Activated T-helper 17 cell treated with anti-CD3 and anti-CD28 coated beads, Interleukin-2, amount 50 U/mL, for 72 hours (primary cell): Measurements from ENCODE around the gene ARSB. TPM values are rescaled to one million over a fixed set of nuclear protein-coding genes. Genes with fewer than 3 reads are reported as not detected.

Experiments used
- ATAC-seq: fragments of 150-1000 bp; cut with Tn5 transposase; replicated peaks from 2 replicates; pipeline ENCODE4 v1.10.0; 2021; ENCODE audit warnings: mild to moderate bottlenecking, moderate library complexity
- H3K27ac Mint-ChIP-seq: one replicate; pipeline ENCODE4 v1.8.0; 2022; ENCODE audit warnings: mixed read lengths
- H3K27me3 Mint-ChIP-seq: one replicate; pipeline ENCODE4 v1.8.0; 2022; ENCODE audit warnings: mixed read lengths
- H3K36me3 Mint-ChIP-seq: one replicate; pipeline ENCODE4 v1.8.0; 2022; ENCODE audit warnings: low read depth, mild to moderate bottlenecking, mixed read lengths
- H3K4me1 Mint-ChIP-seq: one replicate; pipeline ENCODE4 v1.8.0; 2022; ENCODE audit warnings: mixed read lengths
- H3K4me3 Mint-ChIP-seq: one replicate; pipeline ENCODE4 v1.8.0; 2022; ENCODE audit warnings: mild to moderate bottlenecking, mixed read lengths
- H3K9me3 Mint-ChIP-seq: one replicate; pipeline ENCODE4 v1.8.0; 2022; ENCODE audit warnings: mixed read lengths
- total RNA-seq, 2 donors: library from RNA; stranded (reverse); gene quantifications; one replicate each; pipeline ENCODE4 v1.2.3, GENCODE V29; 2022

ARSB gene
- total RNA-seq, 2 donors from 2014 or later: 6.2 to 21.9 TPM

DNA sequence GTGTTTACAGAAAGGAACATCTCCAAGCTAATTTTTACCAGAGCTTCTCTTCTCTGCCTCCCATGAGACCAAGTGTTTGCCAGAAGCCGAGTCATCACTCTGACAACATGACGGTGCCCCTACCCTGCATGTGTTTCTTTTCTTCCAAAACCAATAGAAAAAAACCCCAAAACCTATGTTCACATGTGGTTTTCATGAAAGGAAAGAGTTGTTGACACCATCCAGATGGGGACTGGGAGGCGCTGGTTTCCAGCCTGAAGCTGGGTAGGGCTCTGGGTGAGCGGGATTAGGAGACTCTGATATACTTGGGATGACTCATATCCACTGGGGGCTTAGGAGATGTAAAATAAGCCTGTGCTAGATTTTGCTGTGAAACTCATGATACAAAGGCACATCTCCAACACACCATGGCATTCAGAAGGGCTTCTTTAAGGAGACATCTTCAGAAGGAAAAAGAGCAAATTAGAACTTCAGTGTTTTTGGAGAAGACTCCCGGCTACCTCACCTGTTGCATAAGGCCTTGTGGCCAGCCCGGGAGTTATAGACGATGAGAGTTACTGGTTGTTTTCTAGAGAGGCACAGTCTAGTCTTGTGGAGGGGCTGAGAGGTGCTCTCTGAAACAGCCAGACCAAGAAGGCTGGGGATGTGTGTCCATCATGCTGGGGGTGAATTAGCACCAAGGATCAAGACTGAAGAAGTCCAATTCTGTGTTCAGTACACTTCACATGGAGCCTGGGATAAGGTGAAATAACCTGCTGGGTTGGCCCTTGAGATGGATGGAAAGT, 227.6 kb downstream of the ARSB start:
- H3K4me3 Mint-ChIP-seq: no peak overlapping the region
- peaks cover 5% of the 10 kb centered on the region for H3K9me3 Mint-ChIP-seq
- peak overlapping the region; percentile 8 for H3K27ac Mint-ChIP-seq
- H3K27me3 Mint-ChIP-seq: no peaks in the 10 kb centered on the region
- ATAC-seq: peak; percentile 75
- no peaks in the 10 kb centered on the region for H3K36me3 Mint-ChIP-seq
- no peaks in the 10 kb centered on the region for H3K4me1 Mint-ChIP-seq

DNA sequence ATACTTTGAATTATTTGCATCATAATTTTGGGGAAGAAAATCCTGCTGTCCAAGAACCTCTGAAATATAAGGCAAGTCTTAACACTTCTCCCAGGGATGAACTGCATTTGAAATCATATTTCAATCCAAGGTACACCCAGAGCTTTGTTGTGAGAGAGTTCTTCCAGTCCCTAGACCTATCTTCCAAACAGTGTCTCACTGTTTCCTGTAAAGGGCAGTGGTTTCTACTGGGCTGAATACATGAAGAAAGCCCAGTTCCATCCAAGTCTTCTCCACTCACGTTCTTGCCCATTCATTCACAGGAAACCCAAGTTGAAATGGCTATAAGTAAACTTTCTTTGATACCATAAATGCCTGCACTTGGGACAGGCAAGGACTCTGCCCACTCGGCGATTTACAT, 228.3 kb downstream of the ARSB start:
- Mint-ChIP-seq H3K27me3 (no peaks in the 10 kb centered on the region), H3K36me3 (no peaks in the 10 kb centered on the region), H3K27ac (peak overlapping the region; percentile 8), H3K9me3 (peaks cover under 1% of the 10 kb centered on the region), H3K4me3 (no peak overlapping the region), H3K4me1 (no peaks in the 10 kb centered on the region)
- no peak for ATAC-seq

DNA sequence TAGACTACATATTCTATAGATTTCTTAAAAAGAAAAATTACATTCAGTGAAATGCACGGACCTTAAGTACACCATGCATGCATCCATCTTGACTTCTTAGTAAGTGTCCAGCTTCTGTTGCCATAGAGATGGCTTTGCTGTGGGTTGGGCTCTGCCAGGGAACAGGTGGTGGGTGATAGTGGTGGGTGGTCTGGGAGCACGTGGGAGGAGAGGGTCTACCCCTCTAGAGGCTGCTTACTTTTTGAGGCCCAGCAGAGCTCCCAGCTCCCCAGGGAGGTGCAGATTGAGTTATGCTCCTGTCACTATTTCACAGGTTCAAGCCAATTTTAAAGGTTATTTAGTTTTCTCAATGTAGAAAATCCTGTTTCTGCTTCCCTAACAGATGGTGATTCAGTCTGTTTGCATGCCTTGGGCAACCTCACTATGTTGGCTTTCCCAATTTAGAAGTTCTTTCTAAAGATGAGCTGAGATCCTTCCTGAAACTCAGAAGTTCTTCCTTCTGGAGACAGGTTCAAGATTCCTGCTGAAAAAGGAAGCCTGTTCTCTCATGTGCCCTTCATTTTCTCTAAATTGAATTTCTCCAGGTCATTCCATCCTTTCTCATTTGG, 229.2 kb downstream of the ARSB start:
- no peak overlapping the region for H3K27ac Mint-ChIP-seq
- no peak overlapping the region for H3K4me3 Mint-ChIP-seq
- ATAC-seq: no peak
- no peaks in the 10 kb centered on the region for H3K36me3 Mint-ChIP-seq
- H3K27me3 Mint-ChIP-seq: no peaks in the 10 kb centered on the region
- no peaks in the 10 kb centered on the region for H3K9me3 Mint-ChIP-seq
- H3K4me1 Mint-ChIP-seq: no peaks in the 10 kb centered on the region

DNA sequence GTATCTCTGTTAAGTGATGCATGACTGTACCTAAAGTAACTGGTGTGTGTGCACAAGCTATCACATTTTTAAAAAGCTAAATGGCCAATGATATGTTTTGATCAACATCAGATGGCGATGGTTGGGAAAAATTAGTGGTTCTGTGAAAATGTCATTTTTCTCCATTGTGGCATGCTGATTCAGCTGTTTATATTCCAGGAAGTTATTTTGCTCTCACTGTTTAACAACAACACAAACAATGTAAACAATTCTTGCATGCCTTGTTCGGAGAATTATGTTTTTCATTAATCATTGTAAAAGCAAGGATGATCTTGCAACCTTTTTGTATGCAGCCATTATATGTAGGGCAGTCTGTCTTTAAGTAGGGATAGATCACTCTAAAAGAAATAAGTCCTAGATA, 230.5 kb downstream of the ARSB start:
- Mint-ChIP-seq H3K4me3 (no peak overlapping the region), H3K27me3 (no peaks in the 10 kb centered on the region), H3K4me1 (no peaks in the 10 kb centered on the region), H3K9me3 (no peaks in the 10 kb centered on the region), H3K27ac (no peak overlapping the region), H3K36me3 (no peaks in the 10 kb centered on the region)
- ATAC-seq: no peak

DNA sequence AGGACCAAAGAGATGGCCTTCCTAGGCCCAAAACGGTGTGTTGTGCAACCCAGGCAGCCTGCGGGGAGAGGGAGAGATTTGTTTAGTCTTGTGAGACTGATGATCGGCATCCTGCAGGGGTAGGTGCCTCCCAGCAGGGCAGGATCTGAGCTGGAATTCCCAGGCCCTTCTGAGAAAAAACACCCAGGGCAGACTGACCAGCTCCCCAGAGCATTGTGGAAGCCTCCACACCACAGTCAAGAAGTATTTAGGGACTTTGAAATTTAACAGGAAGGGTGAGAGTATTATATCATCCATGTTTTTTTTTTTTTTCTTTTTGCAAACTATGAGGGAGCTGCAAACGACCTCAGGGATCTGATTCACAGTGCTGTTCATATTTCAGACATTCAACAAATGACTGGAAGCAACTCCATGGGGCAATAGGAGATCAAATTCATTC, 232.0 kb downstream of the ARSB start:
- H3K9me3 Mint-ChIP-seq: no peaks in the 10 kb centered on the region
- no peak overlapping the region for H3K4me3 Mint-ChIP-seq
- H3K4me1 Mint-ChIP-seq: no peaks in the 10 kb centered on the region
- no peaks in the 10 kb centered on the region for H3K27me3 Mint-ChIP-seq
- no peak overlapping the region for H3K27ac Mint-ChIP-seq
- H3K36me3 Mint-ChIP-seq: no peaks in the 10 kb centered on the region
- ATAC-seq: no peak

DNA sequence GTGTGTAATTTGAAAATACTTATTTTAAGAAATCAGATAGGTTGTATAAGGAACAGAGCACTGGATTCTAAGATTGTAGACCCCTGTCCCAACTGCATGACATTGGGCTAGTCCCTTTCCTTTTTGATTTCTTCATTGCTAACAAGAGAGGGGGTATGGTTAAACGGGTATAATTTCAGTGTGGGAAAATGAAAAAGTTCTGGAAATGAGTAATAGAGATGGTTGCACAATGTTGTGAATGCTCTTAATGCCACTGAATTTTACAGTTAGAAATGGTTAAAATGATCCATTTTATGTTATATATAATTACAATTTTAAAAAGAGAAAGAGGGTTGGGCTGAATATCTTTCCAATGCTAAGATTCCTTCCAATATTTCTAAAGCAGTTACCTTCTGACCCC, 233.2 kb downstream of the ARSB start:
- no peak overlapping the region for H3K27ac Mint-ChIP-seq
- H3K36me3 Mint-ChIP-seq: no peaks in the 10 kb centered on the region
- no peak overlapping the region for H3K4me3 Mint-ChIP-seq
- H3K27me3 Mint-ChIP-seq: no peaks in the 10 kb centered on the region
- no peak for ATAC-seq
- no peaks in the 10 kb centered on the region for H3K4me1 Mint-ChIP-seq
- H3K9me3 Mint-ChIP-seq: no peaks in the 10 kb centered on the region

DNA sequence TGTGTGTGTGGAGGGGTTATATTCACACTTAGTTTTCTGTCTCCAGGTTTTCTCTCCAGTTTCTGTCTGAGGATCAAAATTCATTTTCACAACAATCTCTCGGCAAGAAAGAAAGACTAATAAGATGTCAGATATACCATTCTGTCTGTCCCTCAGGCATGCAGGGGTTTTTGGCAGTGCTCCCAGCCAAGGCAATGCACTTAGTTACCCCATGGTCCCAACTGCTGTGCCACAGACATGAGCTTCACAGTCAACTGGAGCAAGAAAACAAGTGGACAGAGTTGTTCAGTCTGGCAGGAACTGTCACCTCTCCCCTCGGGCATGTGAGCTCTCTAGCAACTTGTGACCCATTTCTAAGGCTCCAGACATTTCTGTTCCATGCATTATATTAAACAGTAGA, 234.8 kb downstream of the ARSB start:
- no peaks in the 10 kb centered on the region for H3K36me3 Mint-ChIP-seq
- H3K4me3 Mint-ChIP-seq: no peak overlapping the region
- H3K4me1 Mint-ChIP-seq: no peaks in the 10 kb centered on the region
- ATAC-seq: no peak
- H3K27me3 Mint-ChIP-seq: no peaks in the 10 kb centered on the region
- no peaks in the 10 kb centered on the region for H3K9me3 Mint-ChIP-seq
- no peak overlapping the region for H3K27ac Mint-ChIP-seq

DNA sequence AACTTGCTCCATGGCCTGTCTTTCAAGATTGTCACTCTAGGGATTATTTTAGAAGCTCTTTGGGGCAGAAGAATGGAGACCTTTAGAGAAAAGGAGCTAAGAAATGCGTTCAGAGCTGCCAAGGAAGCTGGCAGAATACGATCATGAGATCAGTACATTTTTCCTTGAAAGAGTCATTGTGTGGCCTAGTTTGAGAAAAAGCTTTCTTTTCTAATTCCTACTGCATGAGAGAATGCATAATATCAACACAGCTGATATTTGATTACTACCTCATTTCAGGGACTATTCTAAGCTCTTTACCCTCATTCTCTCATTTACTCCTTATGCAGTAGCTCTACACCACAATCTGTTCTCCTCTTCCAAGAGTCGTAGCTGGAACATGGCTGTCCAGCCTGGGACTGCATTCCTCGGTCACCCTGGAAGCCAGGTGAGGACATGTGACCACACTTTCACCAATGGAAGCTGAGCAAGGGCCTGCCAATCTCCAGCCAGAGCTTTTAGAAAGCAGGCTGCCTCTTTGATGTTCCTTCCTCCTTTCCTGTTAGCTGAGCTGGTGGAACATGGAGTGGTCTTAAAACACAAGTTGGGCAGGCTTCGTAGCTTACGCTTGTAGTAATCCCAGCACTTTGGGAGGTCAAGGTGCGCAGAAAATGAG, 237.3 kb downstream of the ARSB start:
- Mint-ChIP-seq H3K4me3 (no peak overlapping the region), H3K36me3 (no peaks in the 10 kb centered on the region), H3K4me1 (no peaks in the 10 kb centered on the region), H3K27me3 (no peaks in the 10 kb centered on the region), H3K27ac (no peak overlapping the region), H3K9me3 (no peaks in the 10 kb centered on the region)
- no peak for ATAC-seq

DNA sequence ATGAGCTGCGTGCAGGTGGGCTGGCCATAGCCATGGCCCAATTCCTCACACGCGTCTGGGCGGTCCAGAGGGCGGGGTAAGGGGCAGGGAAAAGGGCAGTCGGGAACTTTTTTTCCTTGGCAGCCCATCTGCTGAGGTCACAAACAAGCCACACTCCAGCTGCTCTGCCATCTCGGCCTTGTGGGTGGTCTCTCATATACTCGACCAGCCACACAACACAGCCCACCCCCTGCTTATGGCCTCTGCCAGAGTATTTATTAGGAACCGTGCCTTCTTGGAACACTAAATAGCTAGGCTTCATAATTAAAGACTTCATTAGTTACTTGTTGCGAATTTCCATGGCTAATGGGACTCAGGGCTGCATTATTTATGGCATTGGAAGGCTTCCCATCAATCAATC, 238.1 kb downstream of the ARSB start:
- no peak overlapping the region for H3K27ac Mint-ChIP-seq
- H3K9me3 Mint-ChIP-seq: no peaks in the 10 kb centered on the region
- no peak for ATAC-seq
- H3K36me3 Mint-ChIP-seq: no peaks in the 10 kb centered on the region
- no peak overlapping the region for H3K4me3 Mint-ChIP-seq
- no peaks in the 10 kb centered on the region for H3K27me3 Mint-ChIP-seq
- no peaks in the 10 kb centered on the region for H3K4me1 Mint-ChIP-seq

DNA sequence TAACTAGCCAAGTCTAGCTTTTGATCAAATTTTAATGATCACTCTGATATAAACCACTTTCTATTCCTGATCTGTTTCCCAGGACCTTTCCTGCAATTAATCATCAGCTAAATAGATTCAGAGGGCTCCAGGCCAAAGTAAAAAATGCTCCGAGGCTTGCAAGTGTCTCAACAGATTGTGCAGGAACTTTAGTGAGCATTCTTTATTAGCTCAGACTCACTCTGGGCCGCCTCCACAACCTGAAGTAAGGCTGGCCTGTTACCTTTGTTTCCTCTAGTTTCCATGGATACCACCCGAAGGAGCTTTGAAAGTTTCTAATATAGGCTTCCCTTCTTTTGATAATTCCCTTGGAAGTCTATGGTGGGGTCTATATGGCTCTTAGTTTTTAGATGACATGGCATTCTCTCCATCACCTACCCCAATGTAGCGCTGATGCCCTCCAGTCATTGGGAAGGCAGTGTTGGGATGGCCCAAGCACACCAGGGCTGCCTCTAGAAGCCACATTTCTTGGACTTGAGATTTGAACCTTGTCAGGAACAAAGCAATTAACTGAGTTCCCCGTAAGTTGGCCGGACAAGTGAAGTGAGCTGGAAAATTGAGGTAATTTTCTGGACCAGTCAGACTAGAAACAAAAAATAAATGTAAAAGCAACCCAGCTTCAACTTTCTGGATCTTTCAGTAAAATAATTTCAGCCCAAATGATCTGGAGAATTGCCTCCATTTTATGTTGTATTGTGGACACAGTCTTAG, 238.9 kb downstream of the ARSB start:
- Mint-ChIP-seq H3K27ac (no peak overlapping the region), H3K4me3 (no peak overlapping the region), H3K27me3 (no peaks in the 10 kb centered on the region), H3K4me1 (no peaks in the 10 kb centered on the region), H3K9me3 (no peaks in the 10 kb centered on the region), H3K36me3 (no peaks in the 10 kb centered on the region)
- ATAC-seq: no peak

DNA sequence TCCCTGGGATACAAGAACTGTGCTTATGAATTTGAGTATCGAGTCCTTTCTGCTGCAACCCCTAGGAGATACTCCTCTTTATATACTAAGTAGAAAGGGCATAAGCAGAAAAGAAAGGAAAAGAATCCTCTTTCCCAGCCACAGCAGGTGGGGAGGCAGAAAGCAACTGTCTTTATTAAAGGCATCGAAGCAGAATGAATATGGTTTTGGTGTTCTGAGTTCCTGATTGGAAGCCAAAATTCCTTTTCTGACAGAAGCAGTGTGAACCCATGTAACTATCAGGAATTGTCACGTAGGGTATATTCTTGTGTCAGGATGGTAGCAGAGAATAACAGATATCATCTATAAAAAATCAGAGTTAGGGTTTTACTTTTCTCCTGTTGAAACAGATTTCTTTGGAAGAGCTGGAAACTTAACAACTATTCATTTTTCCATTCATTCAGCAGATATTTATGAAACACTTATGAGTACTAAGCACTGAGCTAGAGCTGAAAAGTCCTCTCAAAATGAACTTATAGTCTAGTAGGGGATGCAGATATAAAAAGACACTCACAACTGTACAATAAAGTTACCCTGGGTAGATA, 240.1 kb downstream of the ARSB start:
- no peak overlapping the region for H3K4me3 Mint-ChIP-seq
- H3K9me3 Mint-ChIP-seq: no peaks in the 10 kb centered on the region
- no peaks in the 10 kb centered on the region for H3K27me3 Mint-ChIP-seq
- no peaks in the 10 kb centered on the region for H3K4me1 Mint-ChIP-seq
- H3K36me3 Mint-ChIP-seq: no peaks in the 10 kb centered on the region
- no peak overlapping the region for H3K27ac Mint-ChIP-seq
- ATAC-seq: no peak

DNA sequence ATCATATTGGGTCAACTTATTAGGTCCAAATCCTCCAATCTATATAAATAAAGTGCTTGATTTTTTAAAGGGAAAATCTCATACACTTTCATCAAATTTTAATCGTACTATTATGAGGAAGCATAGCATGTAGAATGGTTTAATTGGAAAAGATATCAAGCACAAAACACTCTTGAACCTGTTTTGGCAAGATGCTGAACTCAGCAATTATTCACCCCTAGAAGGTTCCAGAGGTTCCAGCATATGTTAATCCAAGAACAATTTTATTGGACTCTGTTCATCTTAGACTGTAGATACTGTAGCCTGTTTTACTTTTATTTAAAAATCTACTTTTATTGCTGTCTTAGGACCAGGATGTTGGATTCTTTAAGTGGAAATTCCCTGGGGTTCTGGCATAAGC, 244.1 kb downstream of the ARSB start:
- Mint-ChIP-seq H3K36me3 (no peaks in the 10 kb centered on the region), H3K4me1 (no peaks in the 10 kb centered on the region), H3K9me3 (no peaks in the 10 kb centered on the region), H3K4me3 (no peak overlapping the region), H3K27me3 (no peaks in the 10 kb centered on the region), H3K27ac (no peak overlapping the region)
- ATAC-seq: no peak

DNA sequence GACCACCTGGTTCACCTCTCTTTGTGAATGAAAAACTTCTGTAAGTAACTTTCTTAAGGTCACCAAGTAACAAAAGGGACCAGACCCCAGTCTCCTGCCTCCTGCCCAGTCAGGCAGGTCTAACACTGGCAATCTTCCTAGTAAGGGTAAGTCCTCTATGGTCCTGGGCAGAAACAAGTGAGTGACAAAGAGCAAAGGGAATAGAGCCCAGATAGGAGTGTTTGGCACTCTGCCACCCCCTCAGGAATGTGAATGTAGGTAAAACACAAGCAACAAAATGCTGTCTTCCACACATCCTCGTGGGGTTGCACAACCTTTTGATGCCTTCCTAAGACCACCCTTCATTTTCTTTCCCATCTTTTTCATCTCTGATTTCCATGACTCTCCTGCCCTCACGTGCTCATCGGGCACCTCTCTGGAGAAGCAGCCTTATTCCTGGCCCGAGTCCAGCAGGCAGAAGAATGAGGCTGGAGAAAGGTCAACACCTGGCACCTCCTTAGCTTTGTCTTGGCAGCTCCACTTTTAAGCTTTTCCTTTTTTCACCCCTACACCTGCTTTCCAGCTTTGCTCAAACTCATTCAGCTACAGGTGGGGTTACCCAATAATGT, 246.3 kb downstream of the ARSB start:
- Mint-ChIP-seq H3K27me3 (no peaks in the 10 kb centered on the region), H3K9me3 (no peaks in the 10 kb centered on the region), H3K4me3 (no peak overlapping the region), H3K36me3 (no peaks in the 10 kb centered on the region), H3K27ac (no peak overlapping the region), H3K4me1 (no peaks in the 10 kb centered on the region)
- ATAC-seq: no peak

DNA sequence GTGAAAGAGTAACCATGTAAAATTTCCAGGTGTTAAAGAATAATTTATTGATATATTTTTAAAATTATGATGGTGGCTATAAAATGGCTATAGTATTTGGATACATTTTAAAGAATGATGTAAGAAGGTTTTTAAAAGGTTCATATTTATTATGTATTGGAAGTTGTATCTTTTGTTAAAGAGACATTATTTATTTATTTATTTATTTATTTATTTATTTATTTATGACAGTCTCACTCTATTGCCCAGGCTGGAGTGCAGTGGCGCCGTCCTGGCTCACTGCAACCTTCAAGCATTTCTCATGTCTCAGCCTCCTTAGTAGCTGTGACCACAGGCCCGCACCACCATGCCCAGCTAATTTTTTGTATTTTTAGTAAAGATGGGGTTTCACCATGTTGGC, 247.0 kb downstream of the ARSB start:
- Mint-ChIP-seq H3K27ac (no peak overlapping the region), H3K4me1 (no peaks in the 10 kb centered on the region), H3K36me3 (no peaks in the 10 kb centered on the region), H3K27me3 (no peaks in the 10 kb centered on the region), H3K4me3 (no peak overlapping the region), H3K9me3 (no peaks in the 10 kb centered on the region)
- ATAC-seq: no peak
